Liver (tissue), 9 donors: ENCODE results near the gene GJC3. TPM values are rescaled to one million over a fixed set of nuclear protein-coding genes. Genes with fewer than 3 reads are reported as not detected.

Experiments
- DNase-seq: peaks from one replicate; pipeline ENCODE4 v3.0.0-alpha.2; 2017; ENCODE audit warnings: low spot score
- H3K27ac ChIP-seq, 2 donors: one replicate each; pipeline ENCODE4 v1.7.0; 2013; ENCODE audit warnings: inconsistent platforms in 2 of 2, low read length in 2 of 2, control low read depth in 1 of 2, low read depth in 1 of 2, mild to moderate bottlenecking in 1 of 2
- H3K27me3 ChIP-seq, 4 donors: one replicate each; pipeline versions ENCODE4 v1.6.1 to v1.7.0; 2013; ENCODE audit warnings: low read length in 3 of 4, inconsistent platforms in 1 of 4, mild to moderate bottlenecking in 1 of 4, moderate library complexity in 1 of 4; ENCODE audit not compliant: control insufficient read depth in 4 of 4, insufficient read depth in 4 of 4
- H3K36me3 ChIP-seq, 4 donors: one replicate each; pipeline versions ENCODE4 v1.6.1 to v1.7.0; 2013; ENCODE audit warnings: low read length in 3 of 4, mild to moderate bottlenecking in 3 of 4, low read depth in 1 of 4, moderate library complexity in 1 of 4; ENCODE audit not compliant: control insufficient read depth in 4 of 4, insufficient read depth in 3 of 4
- H3K4me1 ChIP-seq, 4 donors: one replicate each; pipeline versions ENCODE4 v1.6.1 to v1.7.0; 2013; ENCODE audit warnings: low read length in 3 of 4, mild to moderate bottlenecking in 3 of 4, moderate library complexity in 1 of 4; ENCODE audit not compliant: control insufficient read depth in 4 of 4, insufficient read depth in 4 of 4
- H3K4me3 ChIP-seq, 3 donors: one replicate each; pipeline versions ENCODE4 v1.6.1 to v1.7.0; 2013; ENCODE audit warnings: low read length in 3 of 3, control low read depth in 1 of 3, low read depth in 1 of 3, mild to moderate bottlenecking in 1 of 3
- H3K9ac ChIP-seq, 2 donors: one replicate each; pipeline ENCODE4 v1.7.0; 2013; ENCODE audit warnings: low read length in 2 of 2, mild to moderate bottlenecking in 2 of 2, moderate library complexity in 2 of 2, control low read depth in 1 of 2, low read depth in 1 of 2
- H3K9me3 ChIP-seq, 4 donors: one replicate each; pipeline versions ENCODE4 v1.6.1 to v1.7.0; 2013; ENCODE audit warnings: low read length in 3 of 4; ENCODE audit not compliant: control insufficient read depth in 4 of 4
- ATF3 ChIP-seq: IDR thresholded peaks from 2 replicates; pipeline ENCODE4 v1.6.1; 2016; ENCODE audit warnings: antibody characterized with exemption
- CTCF ChIP-seq: fragments of 150-350 bp; IDR thresholded peaks from 2 replicates; pipeline ENCODE4 v1.5.1; 2017; ENCODE audit warnings: improper control_type of control experiment, low read depth, low read length; ENCODE audit not compliant: missing input control
- EGR1 ChIP-seq, 2 donors: IDR thresholded peaks; 2 replicates each; pipeline ENCODE4 v1.6.1; 2016 to 2018; ENCODE audit warnings: antibody characterized with exemption in 2 of 2, low read depth in 2 of 2
- FOXA1 ChIP-seq: IDR thresholded peaks from 2 replicates; pipeline ENCODE4 v1.6.1; 2016; ENCODE audit warnings: antibody characterized with exemption
- FOXA2 ChIP-seq: IDR thresholded peaks from 2 replicates; pipeline ENCODE4 v1.6.1; 2016; ENCODE audit warnings: antibody characterized with exemption
- GABPA ChIP-seq, 2 donors: IDR thresholded peaks in 1 of 2; conservative IDR thresholded peaks in 1 of 2; 2 replicates each; pipeline ENCODE4 v1.6.1; 2016; ENCODE audit warnings: antibody characterized with exemption in 2 of 2, mild to moderate bottlenecking in 1 of 2, moderate library complexity in 1 of 2
- HNF4A ChIP-seq, 2 donors: conservative IDR thresholded peaks; 2 replicates each; pipeline ENCODE4 v1.6.1; 2016; ENCODE audit warnings: antibody characterized with exemption in 2 of 2, mild to moderate bottlenecking in 2 of 2
- HNF4G ChIP-seq: IDR thresholded peaks from 2 replicates; pipeline ENCODE4 v1.6.1; 2016; ENCODE audit warnings: antibody characterized with exemption
- JUND ChIP-seq, 2 donors: IDR thresholded peaks; 2 replicates each; pipeline ENCODE4 v1.6.1; 2016; ENCODE audit warnings: antibody characterized with exemption in 2 of 2
- NR2F2 ChIP-seq: IDR thresholded peaks from 2 replicates; pipeline ENCODE4 v1.6.1; 2016; ENCODE audit warnings: antibody characterized with exemption
- RAD21 ChIP-seq, 2 donors: IDR thresholded peaks; 2 replicates each; pipeline ENCODE4 v1.6.1; 2016; ENCODE audit warnings: antibody characterized with exemption in 2 of 2, mild to moderate bottlenecking in 2 of 2
- RXRA ChIP-seq, 2 donors: IDR thresholded peaks; 2 replicates each; pipeline ENCODE4 v1.6.1; 2017 to 2018; ENCODE audit warnings: antibody characterized with exemption in 2 of 2, mild to moderate bottlenecking in 1 of 2
- SP1 ChIP-seq: IDR thresholded peaks from 2 replicates; pipeline ENCODE4 v1.6.1; 2018; ENCODE audit warnings: antibody characterized with exemption, mild to moderate bottlenecking
- TAF1 ChIP-seq: conservative IDR thresholded peaks from 2 replicates; pipeline ENCODE4 v1.6.1; 2016; ENCODE audit warnings: antibody characterized with exemption, mild to moderate bottlenecking
- YY1 ChIP-seq: IDR thresholded peaks from 2 replicates; pipeline ENCODE4 v1.6.1; 2016; ENCODE audit warnings: antibody characterized with exemption, mild to moderate bottlenecking
- WGBS: extraction: QIAGEN DNeasy Blood & Tissue Kit; methylation state at CpG from one replicate; pipeline ENCODE4 v1.1.7; 2013; 5-methylcytosine and 5-hydroxymethylcytosine counted together
- polyA plus RNA-seq, 2 donors: library from polyadenylated mRNA; stranded (reverse) in 1 of 2; unstranded in 1 of 2; fragments of 200-250 nt in 1 of 2; fragments of >200 nt in 1 of 2; fragmentation: Nextera tagmentation in 1 of 2; extraction: Ambion mirVana in 1 of 2; gene quantifications; one replicate each; pipeline versions ENCODE4 v1.2.1 to v1.2.3, GENCODE V29; 2013 to 2015
- total RNA-seq, 2 donors: library from RNA; depleted of rRNA; stranded (reverse); fragments of >200 nt; gene quantifications; one replicate each; pipeline ENCODE4 v1.2.3, GENCODE V29; 2014
- TF ChIP-seq, protein P1 (sequence below): IDR thresholded peaks from 2 replicates; pipeline ENCODE4 v1.6.1; 2016; ENCODE audit warnings: antibody characterized with exemption
- TF ChIP-seq, protein P2 (sequence below): IDR thresholded peaks from 2 replicates; pipeline ENCODE4 v1.6.1; 2016; ENCODE audit warnings: antibody characterized with exemption
- TF ChIP-seq, protein P3 (sequence below): IDR thresholded peaks from 2 replicates; pipeline ENCODE4 v1.6.1; 2016; ENCODE audit warnings: antibody characterized with exemption, mild to moderate bottlenecking
- donor health status: healthy.
- donor health status: healthy.
- donor health status: healthy.
- donor health status: healthy.
- donor health status: healthy.

GJC3 gene
- total and polyA plus RNA-seq, 4 donors, result 0.08 to 1.3 (median 0.14) TPM

GRCh38 chr7:99920149-99920548 is 9.3 kb downstream of the GJC3 start:
- peak overlapping the region in 1 of 2 donors; percentile 63 for H3K9ac ChIP-seq

More at GRCh38 chr7:99920149-99920548, 9.3 kb downstream of the GJC3 start:
- Histone ChIP-seq H3K9me3 (no peaks in the 10 kb centered on the region), H3K27me3 (no peaks in the 10 kb centered on the region), H3K36me3 (peaks cover 0 to 10% (median 5%) of the 10 kb centered on the region in 4 donors), H3K4me3 (peak overlapping the region; percentile 81 to 87 (median 86)), H3K27ac (peak overlapping the region in 1 of 2 donors; percentile 86), H3K4me1 (peaks cover 4 to 37% (median 34%) of the 10 kb centered on the region in 4 donors)
- TF ChIP-seq HNF4G (no peak), SP1 (no peak), TAF1 (no peak), JUND (IDR thresholded peaks at IDR 0.05) (no peak), HNF4A (conservative IDR thresholded peaks at IDR 0.05) (no peak), RXRA (IDR thresholded peaks at IDR 0.05) (no peak), EGR1 (IDR thresholded peaks at IDR 0.05; ENCODE audit: low read depth in 2 of 2) (no peak), RAD21 (IDR thresholded peaks at IDR 0.05) (no peak), ATF3 (no peak), GABPA (IDR thresholded peaks at IDR 0.05 in 1 of 2, conservative IDR thresholded peaks at IDR 0.05 in 1 of 2) (no peak), YY1 (no peak), FOXA1 (no peak), NR2F2 (no peak), CTCF (no peak), FOXA2 (no peak)
- TF ChIP-seq, protein P1, sequence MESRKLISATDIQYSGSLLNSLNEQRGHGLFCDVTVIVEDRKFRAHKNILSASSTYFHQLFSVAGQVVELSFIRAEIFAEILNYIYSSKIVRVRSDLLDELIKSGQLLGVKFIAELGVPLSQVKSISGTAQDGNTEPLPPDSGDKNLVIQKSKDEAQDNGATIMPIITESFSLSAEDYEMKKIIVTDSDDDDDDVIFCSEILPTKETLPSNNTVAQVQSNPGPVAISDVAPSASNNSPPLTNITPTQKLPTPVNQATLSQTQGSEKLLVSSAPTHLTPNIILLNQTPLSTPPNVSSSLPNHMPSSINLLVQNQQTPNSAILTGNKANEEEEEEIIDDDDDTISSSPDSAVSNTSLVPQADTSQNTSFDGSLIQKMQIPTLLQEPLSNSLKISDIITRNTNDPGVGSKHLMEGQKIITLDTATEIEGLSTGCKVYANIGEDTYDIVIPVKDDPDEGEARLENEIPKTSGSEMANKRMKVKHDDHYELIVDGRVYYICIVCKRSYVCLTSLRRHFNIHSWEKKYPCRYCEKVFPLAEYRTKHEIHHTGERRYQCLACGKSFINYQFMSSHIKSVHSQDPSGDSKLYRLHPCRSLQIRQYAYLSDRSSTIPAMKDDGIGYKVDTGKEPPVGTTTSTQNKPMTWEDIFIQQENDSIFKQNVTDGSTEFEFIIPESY, result no peak
- TF ChIP-seq, protein P2, sequence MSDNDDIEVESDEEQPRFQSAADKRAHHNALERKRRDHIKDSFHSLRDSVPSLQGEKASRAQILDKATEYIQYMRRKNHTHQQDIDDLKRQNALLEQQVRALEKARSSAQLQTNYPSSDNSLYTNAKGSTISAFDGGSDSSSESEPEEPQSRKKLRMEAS, result no peak
- TF ChIP-seq, protein P3, sequence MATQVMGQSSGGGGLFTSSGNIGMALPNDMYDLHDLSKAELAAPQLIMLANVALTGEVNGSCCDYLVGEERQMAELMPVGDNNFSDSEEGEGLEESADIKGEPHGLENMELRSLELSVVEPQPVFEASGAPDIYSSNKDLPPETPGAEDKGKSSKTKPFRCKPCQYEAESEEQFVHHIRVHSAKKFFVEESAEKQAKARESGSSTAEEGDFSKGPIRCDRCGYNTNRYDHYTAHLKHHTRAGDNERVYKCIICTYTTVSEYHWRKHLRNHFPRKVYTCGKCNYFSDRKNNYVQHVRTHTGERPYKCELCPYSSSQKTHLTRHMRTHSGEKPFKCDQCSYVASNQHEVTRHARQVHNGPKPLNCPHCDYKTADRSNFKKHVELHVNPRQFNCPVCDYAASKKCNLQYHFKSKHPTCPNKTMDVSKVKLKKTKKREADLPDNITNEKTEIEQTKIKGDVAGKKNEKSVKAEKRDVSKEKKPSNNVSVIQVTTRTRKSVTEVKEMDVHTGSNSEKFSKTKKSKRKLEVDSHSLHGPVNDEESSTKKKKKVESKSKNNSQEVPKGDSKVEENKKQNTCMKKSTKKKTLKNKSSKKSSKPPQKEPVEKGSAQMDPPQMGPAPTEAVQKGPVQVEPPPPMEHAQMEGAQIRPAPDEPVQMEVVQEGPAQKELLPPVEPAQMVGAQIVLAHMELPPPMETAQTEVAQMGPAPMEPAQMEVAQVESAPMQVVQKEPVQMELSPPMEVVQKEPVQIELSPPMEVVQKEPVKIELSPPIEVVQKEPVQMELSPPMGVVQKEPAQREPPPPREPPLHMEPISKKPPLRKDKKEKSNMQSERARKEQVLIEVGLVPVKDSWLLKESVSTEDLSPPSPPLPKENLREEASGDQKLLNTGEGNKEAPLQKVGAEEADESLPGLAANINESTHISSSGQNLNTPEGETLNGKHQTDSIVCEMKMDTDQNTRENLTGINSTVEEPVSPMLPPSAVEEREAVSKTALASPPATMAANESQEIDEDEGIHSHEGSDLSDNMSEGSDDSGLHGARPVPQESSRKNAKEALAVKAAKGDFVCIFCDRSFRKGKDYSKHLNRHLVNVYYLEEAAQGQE, result no peak
- DNase-seq, result no peak
- WGBS, result 82% methylated on average over 3 of the region's 3 CpGs
